CD4-positive, alpha-beta T cell treated with Interleukin-17A for 1 hour (primary cell): ENCODE measurements around the gene TXNDC11.
A peak's percentile ranks its signal among the peaks of the same experiment; 100 is the strongest.

Experiments used
- DNase-seq: peaks from one replicate; pipeline ENCODE4 v3.0.0-alpha.2; 2020

The TXNDC11 gene

DNA sequence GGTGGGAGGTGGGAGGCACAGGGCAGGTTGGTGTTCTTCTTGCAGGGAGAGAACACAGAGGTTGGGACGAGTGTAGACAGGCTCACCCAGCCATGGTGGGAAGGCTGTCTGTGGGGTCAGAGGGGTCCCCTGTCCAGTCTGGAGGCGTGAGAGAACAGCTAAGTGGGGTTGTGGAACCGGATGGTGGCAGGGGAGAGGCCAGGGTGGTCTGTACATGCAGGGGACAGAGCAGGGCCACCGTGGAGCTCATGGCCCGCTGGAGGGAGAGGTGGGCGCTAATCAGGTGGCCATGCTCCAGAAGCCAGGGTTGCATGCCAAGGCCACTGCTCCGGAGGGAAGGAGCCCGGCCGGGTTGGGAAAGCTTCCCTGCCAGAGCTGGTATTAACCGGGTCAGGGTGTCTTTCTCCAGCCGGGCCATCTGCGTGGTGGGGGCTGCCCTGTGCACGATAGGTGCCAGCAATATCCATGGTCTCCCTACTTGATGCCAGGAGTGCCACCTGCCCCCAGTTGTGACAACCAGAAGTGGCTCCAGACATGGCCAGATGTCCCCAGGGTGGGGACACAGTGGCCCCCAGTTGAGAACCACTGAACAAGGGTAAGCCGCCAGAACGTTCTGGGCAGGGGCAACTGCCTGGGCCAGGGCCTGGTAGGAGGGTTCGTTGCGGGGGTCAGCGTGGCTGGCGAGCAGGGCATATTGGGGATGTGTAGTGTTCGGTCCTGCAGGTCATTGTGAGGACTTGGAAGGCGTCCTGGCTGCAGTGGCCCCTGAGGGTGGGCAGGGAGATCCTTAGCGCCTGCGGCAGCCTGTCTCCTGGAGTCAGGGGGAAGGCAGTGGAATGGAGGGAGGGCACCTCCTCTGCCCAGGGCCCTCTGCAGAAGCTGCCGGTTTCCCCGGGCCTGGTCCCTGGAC lies 69.3 kb downstream of the TXNDC11 start:
- no peak for DNase-seq

GRCh38 chr16:11672206-11673090 lies 70.2 kb downstream of the TXNDC11 start:
- peak; percentile 61 for DNase-seq

- DNase-seq, result no peak
These were observed 71.0 kb downstream of the TXNDC11 start for GRCh38 chr16:11671676-11672075.

GRCh38 chr16:11671271-11671670 lies 71.4 kb downstream of the TXNDC11 start:
- no peak for DNase-seq

GRCh38 chr16:11670171-11671131 lies 72.2 kb downstream of the TXNDC11 start:
- peak; percentile 46 for DNase-seq

- DNase-seq, result peak; percentile 34
These were observed 73.1 kb downstream of the TXNDC11 start for GRCh38 chr16:11669380-11670146.

DNA sequence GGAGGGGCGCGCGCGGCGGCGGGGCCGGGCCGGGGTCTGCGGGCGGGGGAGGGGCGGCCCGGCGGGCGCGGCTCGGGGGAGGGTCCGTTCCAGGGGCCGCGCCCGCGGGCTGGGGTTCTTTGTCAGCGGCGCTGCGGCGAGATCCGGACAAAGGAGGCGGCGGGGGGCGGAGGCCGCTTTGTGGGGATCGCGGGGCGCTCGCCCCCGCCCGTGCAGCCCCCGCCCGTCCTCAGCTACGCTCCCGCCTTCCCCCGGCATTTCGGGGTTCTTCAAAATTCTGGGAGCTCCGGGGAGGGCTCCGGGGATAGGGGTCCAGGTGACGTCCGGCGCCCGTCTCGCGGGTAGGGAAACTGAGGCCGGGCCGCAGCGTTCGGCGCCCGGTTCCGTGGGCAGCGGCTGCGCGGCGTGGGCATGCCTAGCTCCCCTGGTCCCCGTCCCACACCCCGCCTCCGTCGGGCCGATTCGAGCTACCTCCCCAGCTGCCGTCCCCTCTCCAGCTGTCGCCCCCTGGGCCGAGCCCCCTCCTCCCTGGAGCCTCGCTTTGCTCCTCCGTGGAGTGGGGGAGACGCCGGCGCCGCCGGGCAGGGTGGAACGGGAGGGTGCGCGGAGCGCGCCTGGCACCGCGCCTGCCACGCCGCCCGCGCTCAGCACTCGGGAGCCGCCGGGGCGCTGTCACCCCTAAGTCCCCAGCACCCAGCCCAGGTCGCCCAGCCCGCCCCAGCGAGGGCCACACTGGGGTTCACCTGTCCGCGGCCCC lies 73.9 kb downstream of the TXNDC11 start:
- no peak for DNase-seq

GRCh38 chr16:11667824-11668622 lies 74.6 kb downstream of the TXNDC11 start, which contains the start of gene SNN:
Gene SNN, plus strand, starts transcription at chr16:11668455. Its CDS starts 7,605 bp downstream, at chr16:11676060.
- peak; percentile 86 for DNase-seq

DNA sequence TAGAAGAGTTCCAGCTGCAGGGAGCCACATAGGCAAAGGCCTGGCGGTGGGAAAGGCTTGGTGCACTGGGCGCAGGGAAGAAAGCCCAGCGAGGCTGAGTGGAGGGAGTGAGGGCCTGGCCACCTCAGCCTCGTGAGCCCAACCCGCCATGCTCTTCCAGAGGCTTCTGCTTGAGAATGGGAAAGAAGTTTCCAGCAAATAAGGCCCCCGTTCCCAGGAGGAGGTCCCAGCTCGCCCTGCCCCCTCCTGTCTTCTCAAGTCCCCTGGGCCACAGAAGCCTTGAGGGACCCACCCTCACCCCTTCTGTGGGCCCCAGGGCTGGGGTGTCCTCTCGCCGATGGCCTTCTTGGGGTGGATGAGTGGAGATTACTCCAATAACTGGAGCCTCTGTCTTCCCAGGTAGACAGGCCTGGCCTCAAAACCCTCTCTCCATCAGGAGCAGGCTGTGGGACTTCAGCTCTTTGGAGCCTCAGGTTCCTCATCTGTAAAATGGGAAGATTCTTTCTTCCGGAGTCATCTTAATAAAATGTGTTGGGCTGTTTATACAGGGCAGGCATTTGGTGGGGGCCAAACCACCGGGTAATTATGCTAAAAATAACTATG lies 75.3 kb downstream of the TXNDC11 start:
- no peak for DNase-seq

- DNase-seq, result no peak
These were observed 76.3 kb downstream of the TXNDC11 start for GRCh38 chr16:11666103-11667055.

GRCh38 chr16:11665071-11665491 lies 77.6 kb downstream of the TXNDC11 start:
- peak; percentile 40 for DNase-seq

DNA sequence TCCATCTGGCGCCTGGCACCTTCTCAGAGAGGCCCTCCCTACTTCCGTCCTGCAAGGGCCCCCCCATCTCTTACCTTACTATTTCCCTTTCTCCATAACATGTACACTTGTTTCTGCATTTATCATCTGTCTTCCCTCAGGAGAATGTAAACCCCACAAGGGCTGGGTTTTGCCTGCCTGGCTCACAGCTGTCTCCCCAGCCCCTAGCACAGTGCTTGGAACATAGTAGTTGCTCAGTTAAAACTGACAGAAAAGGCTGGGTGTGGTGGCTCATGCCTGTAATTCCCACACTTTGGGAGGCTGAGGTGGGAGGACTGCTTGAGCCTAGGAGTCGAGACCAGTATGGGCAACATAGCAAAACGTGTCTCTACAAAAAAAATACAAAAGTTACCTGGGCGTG lies 80.1 kb downstream of the TXNDC11 start:
- DNase-seq, result no peak

GRCh38 chr16:11660565-11660964 lies 82.1 kb downstream of the TXNDC11 start:
- DNase-seq, result no peak

GRCh38 chr16:11658896-11659708 lies 83.6 kb downstream of the TXNDC11 start:
- no peak for DNase-seq

DNA sequence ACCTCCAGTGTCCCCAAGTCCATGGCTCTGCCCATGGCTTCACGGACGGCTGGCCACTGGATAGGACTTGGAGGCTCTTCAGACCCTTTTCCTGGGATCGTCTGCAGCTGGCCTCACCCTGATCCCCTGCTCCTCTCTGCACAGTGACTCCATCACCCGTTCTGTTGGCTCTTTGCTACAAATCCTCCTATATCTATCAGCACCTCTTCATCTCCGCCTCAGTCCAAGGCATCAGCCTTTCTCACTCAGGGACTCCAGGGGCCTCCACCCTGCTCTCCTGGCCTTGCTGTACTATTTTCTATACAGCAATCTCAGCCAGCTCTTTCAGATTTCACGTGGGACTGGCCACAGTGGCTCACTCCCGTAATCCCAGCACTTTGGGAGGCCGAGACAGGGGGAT lies 85.1 kb downstream of the TXNDC11 start:
- no peak for DNase-seq

- DNase-seq, result no peak
These were observed 87.0 kb downstream of the TXNDC11 start for GRCh38 chr16:11655655-11656054.

DNA sequence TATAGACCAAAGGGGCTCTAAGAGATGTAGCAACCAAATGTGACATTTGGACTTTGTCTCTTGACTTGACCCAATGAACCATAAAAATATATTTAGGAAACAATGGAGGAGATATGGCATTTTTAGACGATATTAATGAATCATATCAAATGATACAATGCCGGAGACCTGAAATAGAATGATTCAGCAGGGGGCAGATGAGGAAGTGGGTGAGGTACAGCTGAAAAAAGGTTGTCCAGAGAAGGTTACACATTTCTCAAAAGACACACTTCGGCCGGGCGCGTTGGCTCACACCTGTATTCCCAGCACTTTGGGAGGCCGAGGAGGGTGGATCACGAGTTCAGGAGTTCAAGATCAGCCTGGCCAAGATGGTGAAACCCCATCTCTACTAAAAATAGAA lies 90.9 kb downstream of the TXNDC11 start:
- no peak for DNase-seq
